22Rv1 (cell line): ENCODE measurements around the gene C1QC.
A peak's percentile ranks its signal among the peaks of the same experiment; 100 is the strongest.

Experiments
- ZFX ChIP-seq: fragments of 450-650 bp; IDR thresholded peaks from 2 replicates; pipeline ENCODE4 v1.6.1; 2017; ENCODE audit warnings: antibody characterized with exemption, borderline replicate concordance
- TF ChIP-seq, protein P1 (sequence below): fragments of 450-650 bp; IDR thresholded peaks from 2 replicates; pipeline ENCODE4 v1.5.1; 2017; ENCODE audit warnings: mild to moderate bottlenecking

DNA sequence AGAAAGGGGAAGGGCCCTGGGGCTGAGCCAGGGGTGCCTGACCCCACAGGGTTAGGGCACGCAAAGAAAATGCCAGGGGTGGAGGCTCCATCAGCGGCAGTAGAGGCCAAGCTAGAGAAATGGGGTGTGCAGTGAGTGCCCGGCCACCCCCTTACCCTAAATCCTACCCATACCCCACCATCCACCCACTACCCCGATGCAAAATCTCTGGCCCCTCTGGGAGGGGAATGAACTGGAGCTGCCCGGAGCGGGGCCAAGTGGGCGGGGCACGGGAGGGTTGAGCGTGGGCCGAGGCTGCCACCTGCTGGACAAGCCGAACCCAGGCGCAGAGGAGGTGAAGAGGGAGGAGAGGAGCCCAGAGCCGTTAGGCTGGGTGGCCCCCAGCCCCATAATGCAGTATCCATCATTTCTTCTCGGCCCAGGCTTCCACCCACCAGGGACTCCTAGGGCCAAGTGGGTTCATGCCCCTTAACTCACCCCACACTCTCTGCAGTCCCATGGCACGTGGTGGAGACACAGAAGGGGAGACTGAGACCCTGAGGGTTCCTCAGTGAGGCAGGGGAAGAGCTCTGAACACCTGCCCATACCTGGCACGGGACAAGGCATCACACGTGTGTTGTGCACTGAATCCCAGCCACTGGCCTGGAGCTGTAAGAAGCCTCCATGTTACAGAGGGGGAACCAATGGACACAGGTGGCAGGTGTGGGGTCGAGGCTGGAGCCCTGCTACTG lies 1.4 kb upstream of the C1QC start:
- TF ChIP-seq, protein P1, sequence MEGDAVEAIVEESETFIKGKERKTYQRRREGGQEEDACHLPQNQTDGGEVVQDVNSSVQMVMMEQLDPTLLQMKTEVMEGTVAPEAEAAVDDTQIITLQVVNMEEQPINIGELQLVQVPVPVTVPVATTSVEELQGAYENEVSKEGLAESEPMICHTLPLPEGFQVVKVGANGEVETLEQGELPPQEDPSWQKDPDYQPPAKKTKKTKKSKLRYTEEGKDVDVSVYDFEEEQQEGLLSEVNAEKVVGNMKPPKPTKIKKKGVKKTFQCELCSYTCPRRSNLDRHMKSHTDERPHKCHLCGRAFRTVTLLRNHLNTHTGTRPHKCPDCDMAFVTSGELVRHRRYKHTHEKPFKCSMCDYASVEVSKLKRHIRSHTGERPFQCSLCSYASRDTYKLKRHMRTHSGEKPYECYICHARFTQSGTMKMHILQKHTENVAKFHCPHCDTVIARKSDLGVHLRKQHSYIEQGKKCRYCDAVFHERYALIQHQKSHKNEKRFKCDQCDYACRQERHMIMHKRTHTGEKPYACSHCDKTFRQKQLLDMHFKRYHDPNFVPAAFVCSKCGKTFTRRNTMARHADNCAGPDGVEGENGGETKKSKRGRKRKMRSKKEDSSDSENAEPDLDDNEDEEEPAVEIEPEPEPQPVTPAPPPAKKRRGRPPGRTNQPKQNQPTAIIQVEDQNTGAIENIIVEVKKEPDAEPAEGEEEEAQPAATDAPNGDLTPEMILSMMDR = peak; percentile 92
- no peak for TF ChIP-seq ZFX
